ENCODE data around the gene CSNK1D.
"Not testable (repeated sequence)": the region's sequence is repeated elsewhere in the genome, so short reads cannot be mapped to it uniquely, and the experiment has no call there.

The CSNK1D gene

DNA sequence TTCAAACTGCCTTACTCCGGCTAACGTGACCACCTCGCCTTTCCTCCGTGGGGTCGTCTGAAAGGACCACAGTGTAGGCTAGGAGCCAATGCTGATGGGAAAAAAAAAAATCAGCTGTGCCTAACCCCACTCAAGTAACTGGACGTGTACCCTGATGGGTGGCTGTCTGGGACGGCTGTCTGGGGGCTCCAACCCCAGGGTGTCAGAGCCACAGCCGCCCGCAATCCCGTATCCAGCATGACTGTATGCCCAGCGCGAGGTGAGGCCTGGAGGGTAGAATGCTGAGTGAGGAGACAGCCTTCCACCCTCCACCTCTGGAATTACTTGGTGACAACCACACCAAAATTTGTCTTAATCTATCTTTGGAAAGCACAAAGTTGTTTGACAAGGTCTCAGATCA is 2.8 kb downstream of the CSNK1D start:
- no peak for DNase-seq

- no peak for DNase-seq
Observed at GRCh38 chr17:82269882-82270500, 3.5 kb downstream of the CSNK1D start.

- no peak for DNase-seq
Observed at GRCh38 chr17:82269138-82269881, 4.2 kb downstream of the CSNK1D start.

GRCh38 chr17:82267575-82268379 is 5.7 kb downstream of the CSNK1D start:
- no peak for DNase-seq

- no peak for DNase-seq
Observed at GRCh38 chr17:82266142-82266541, 7.4 kb downstream of the CSNK1D start.

DNA sequence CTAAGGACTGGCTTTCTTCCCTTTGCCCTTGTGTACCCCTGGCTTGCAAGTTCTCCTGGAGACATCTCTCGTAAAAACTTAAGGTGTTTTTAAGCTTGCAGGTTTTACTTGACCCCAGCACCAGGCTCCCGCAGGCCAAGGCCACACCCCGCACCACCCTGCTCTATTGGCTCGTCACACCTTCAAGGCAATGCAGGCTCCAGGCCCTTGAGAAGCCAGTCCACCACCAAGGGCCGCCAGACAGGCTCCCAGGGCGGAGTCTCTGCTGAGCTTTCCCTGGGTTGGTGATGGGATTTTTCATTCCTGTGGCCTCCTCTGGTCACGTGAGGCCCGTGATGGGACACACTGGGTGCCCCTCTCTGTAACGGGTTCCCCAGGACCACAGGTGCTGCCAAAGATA is 9.9 kb downstream of the CSNK1D start:
- no peak for DNase-seq

DNA sequence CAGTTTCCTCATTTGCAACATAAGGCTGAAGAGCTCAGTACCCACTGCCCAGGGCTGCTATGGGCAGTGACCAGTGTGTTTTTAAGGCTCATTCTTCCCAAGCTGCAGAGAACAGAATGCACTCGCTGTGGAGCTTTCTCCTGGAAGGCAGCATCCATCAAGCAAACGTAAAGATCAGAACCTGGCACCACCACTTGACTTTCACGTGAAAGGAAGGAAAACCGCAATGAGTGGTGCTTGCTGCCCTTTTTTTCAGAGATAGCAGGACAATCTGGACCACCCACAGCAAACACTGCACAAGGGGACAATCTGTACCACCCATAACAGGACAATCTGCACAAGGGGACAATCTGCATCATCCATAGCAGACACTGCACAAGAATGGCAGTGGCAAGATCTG is 11.2 kb downstream of the CSNK1D start:
- no peak for DNase-seq

- not testable (repeated sequence) for DNase-seq
Observed at GRCh38 chr17:82259972-82260961, 13.2 kb downstream of the CSNK1D start.

DNA sequence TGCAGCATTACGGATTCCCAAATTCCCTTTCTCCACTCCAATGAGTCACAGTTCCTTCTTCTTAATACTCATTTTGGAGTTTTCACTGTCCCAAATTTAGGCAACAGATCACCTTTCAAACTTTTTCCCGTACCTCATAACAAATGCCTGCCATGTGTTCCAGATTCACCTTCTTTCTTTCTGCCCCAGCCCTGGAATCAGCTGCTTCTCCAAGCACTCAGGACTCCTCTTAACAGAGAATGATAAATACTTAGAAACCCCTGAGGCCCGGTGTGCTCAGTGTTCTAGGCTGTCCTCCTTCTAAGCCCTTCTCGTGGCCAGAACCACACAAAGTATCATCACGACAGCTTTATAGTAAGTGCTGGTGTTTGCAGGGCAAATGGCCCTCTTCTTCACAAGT is 14.9 kb downstream of the CSNK1D start:
- no peak for DNase-seq

DNA sequence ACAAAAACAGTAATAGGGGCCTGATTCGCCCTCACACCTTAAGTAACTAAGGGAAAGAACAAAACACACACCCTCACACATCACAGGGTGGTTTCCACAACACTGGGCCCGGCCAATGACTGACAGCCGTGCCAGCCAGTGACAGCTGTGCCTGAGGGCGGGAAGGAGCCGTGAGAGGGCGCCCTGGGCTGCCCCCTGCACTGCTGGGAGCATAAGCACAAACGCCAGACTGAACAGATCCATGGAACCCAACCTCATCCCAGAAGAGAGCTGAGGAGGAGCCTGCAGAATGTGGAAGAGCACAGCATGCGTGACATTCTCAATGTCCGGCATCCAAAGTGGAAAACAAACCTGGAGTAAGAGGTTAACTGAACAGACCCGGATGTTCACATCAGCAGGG is 16.0 kb downstream of the CSNK1D start:
- no peak for DNase-seq

GRCh38 chr17:82256242-82256885 is 17.1 kb downstream of the CSNK1D start:
- no peak for DNase-seq

DNA sequence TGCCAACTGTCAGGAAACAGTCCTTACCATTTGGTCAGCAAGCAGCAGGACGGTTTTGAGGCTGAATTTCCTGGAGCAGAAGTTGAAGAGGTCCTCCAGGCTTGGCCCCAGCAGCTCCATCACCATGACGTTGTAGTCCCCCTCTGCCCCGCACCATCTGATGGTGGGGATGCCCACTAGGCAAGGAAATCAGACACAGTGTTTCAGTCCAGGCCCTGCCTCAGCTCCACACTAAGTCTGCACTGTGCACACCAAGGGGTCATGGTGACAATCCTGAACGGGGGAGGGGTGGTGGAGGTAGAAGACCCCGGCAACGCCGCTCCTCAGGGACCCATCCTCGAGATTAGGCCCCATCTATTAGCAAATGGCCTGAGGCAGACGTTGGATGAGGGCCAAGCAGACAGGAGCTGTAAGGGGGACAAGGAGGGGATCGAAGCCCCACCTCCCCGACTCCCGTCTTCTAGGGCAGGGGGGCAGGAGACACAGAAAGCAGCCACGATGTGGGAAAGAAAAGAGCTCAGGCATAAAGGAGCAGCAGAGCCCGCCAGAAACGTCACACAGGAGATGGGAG is 18.0 kb downstream of the CSNK1D start:
- DNase-seq, result no peak

DNA sequence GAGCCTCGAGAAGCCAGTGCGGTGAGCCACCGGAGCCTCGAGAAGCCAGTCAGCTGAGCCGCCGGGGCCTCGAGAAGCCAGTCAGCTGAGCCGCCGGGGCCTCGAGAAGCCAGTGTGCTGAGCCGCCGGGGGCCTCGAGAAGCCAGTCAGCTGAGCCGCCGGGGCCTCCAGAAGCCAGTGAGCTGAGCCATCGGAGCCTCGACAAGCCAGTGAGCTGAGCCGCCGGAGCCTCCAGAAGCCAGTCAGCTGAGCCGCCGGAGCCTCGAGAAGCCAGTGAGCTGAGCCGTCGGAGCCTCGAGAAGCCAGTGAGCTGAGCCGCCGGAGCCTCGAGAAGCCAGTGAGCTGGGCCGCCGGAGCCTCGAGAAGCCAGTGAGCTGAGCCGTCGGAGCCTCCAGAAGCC is 18.8 kb downstream of the CSNK1D start:
- not testable (repeated sequence) for DNase-seq

DNA sequence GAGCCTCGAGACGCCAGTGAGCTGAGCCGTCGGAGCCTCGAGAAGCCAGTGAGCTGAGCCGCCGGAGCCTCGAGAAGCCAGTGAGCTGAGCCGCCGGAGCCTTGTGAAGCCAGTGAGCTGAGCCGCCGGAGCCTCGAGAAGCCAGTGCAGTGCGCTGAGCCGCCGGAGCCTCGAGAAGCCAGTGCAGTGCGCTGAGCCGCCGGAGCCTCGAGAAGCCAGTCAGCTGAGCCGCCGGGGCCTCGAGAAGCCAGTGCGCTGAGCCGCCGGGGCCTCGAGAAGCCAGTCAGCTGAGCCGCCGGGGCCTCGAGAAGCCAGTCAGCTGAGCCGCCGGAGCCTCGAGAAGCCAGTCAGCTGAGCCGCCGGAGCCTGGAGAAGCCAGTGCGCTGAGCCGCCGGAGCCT is 19.4 kb downstream of the CSNK1D start:
- DNase-seq, result not testable (repeated sequence)

- no peak for DNase-seq
Observed at GRCh38 chr17:82253179-82253544, 20.3 kb downstream of the CSNK1D start.

GRCh38 chr17:82252511-82253178 is 20.9 kb downstream of the CSNK1D start:
- DNase-seq, result no peak

DNA sequence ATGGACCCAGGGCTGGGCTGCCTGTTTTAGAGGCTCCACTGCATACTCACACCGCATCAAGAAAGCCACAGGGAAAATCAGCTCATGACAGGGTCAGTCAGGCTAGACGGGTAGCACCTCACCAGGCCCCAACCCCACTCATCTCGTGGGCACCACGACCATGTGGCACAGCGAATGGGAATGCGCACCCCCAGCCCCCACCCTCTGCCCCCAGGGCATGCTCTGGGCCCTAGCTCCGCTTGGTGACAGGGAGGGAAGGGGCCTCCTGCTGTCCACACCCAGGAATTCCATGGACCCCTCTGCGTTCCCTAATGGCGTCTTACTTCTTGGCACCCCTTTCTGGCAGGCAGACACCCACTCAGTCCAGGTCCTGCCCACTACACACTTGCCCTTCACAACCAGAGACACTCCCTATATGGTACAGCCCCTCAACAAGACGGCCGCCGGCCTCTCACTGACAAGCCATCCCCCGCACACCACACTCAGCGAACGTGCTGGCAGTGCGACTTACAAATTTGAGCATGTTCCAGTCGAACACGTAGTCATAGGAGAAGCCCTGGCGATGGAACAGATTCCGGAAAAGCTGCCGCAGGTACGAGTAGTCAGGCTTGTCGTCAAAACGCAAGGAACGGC is 22.5 kb downstream of the CSNK1D start:
- DNase-seq, result no peak

- no peak for DNase-seq
Observed at GRCh38 chr17:82249896-82250581, 23.5 kb downstream of the CSNK1D start.

DNA sequence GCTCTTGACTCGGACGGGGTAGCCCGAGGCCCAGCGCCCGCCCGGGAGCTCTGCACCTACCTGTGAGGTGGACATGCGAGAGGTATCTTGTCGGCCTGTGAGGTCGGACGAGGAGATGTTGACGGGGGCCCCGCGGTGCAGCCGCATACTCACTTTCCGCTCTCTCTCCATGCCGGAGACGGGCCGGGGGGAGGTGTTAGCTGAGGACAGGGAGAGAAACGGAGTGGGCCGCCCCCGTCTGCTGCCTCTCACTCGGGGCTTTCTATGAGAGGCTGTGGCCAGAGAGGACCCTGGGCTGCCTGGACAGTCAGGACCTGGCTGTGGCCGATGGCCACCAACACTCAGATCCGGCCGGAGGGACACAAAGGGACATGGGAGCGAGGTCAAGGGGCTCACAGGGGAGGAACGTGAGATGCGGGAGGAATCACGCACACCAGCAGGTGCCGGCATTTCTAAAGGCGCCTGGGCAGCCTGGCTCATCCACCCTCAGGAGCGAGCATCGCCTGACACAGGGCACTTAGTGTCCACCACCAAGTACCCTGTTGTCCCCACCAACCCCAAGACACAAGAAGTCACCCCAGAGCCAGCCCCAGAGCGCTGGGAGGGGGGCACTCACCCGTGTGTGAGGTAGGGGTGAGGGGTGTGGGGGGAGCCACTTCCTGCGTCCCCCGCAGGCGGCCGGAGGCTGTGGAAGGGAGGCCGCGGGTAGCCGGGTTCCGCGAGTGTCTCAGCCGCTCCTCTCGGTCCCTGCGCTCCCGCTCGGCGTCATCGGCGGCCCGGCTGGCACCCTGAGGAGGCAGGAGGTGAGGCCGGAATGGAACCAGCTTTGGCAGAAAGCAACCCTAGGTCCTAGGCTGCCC is 24.5 kb downstream of the CSNK1D start:
- no peak for DNase-seq
